Esophagus (tissue), 2 donors: Measurements from ENCODE around the gene TMEM114. TPM values are rescaled to one million over a fixed set of nuclear protein-coding genes. Genes with fewer than 3 reads are reported as not detected.

ENCODE experiments used
- H3K27ac ChIP-seq, 2 donors: one replicate each; pipeline ENCODE4 v1.5.1; 2013; ENCODE audit warnings: low read depth in 2 of 2, mild to moderate bottlenecking in 2 of 2, inconsistent platforms in 1 of 2, low read length in 1 of 2, moderate library complexity in 1 of 2
- H3K27me3 ChIP-seq, 2 donors: one replicate each; pipeline ENCODE4 v1.6.1; 2013; ENCODE audit warnings: low read length in 2 of 2, control low read depth in 1 of 2, mild to moderate bottlenecking in 1 of 2; ENCODE audit not compliant: insufficient read depth in 2 of 2, control insufficient read depth in 1 of 2
- H3K36me3 ChIP-seq, 2 donors: one replicate each; pipeline ENCODE4 v1.6.1; 2013; ENCODE audit warnings: low read length in 1 of 2; ENCODE audit not compliant: control insufficient read depth in 2 of 2, insufficient read depth in 2 of 2
- H3K4me1 ChIP-seq, 2 donors: one replicate each; pipeline ENCODE4 v1.6.1; 2013; ENCODE audit warnings: low read length in 1 of 2; ENCODE audit not compliant: control insufficient read depth in 2 of 2, insufficient read depth in 2 of 2
- H3K4me3 ChIP-seq, 2 donors: one replicate each; pipeline ENCODE4 v1.5.1; 2013; ENCODE audit warnings: low read length in 2 of 2, mild to moderate bottlenecking in 2 of 2, low read depth in 1 of 2, moderate library complexity in 1 of 2
- H3K9me3 ChIP-seq, 2 donors: one replicate each; pipeline ENCODE4 v1.6.1; 2013; ENCODE audit warnings: mild to moderate bottlenecking in 2 of 2, low read depth in 1 of 2, low read length in 1 of 2, moderate library complexity in 1 of 2; ENCODE audit not compliant: control insufficient read depth in 2 of 2, insufficient read depth in 1 of 2
- WGBS, 2 donors: extraction: QIAGEN DNeasy Blood & Tissue Kit; methylation state at CpG; one replicate each; pipeline ENCODE4 v1.1.7; 2013; 5-methylcytosine and 5-hydroxymethylcytosine counted together
- polyA plus RNA-seq, 2 donors: library from polyadenylated mRNA; stranded (reverse); fragments of 200-250 nt; gene quantifications; one replicate each; pipeline ENCODE4 v1.2.3, GENCODE V29; 2013
- donor health status: healthy with polysubstance abuse.
- donor health status: Bipolar disorder and iron deficiency.

The TMEM114 gene
- polyA plus RNA-seq, 2 donors: 0.26 TPM; not detected in 1

DNA sequence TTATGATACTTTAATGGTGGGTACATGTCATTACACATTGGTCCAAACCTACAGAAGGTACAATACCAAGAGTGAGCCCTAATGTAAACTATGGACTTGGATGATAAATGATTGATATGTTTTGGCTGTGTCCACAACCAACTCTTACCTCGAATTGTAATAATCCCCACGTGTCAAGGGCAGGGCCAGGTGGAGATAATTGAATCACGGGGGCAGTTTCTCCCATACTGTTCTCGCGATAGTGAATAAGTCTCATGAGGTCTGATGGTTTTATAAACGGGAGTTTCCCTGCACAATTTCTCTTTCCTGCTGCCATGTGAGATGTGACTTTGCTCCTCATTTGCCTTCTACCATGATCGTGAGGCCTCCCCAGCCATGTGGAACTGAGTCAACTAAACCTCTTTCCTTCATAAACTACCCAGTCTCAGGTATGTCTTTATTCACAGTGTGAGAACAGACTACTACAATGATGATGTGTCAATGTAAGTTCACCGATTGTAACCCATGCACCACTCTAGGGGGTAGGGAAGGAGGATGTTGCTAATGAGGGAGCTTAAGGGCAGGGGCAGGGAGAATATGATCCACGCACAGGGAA, 24.2 kb upstream of the TMEM114 start:
- Histone ChIP-seq H3K9me3 (no peaks in the 10 kb centered on the region), H3K36me3 (no peaks in the 10 kb centered on the region)

DNA sequence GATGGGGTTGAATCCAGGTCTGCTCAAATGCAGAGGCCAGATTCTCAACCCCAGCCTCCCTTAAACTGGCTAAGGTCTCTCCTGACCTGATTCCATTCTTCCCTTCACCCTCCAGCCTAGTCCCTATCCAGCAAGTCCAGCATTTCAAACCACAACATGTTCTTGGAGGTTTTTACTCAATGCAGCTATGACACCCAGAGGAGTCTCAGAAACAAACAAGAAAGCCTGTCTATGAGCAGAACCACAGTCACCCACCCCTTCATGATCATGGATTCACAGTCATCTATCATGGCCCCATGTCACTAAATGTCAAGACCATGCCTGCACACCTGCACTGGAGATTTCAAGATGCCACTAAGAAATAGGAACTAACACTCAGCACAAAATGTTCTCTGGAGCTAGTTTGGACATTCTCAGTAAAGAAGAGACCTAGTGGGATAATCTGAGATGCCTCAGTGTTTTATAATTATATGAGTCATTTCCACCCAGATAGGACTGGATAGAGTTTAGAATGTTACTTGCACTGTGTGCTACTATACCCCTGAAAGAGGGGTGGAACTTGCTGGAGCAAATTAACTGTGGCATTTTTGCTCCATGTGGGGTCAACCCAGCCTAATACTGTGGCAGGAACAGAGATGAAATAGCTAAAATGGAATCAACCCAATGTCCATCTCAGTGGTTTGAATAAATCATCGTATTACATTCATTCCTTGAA, 21.7 kb upstream of the TMEM114 start:
- peaks cover 0 to 5% of the 10 kb centered on the region in 2 donors for H3K27me3 ChIP-seq
- no peaks in the 10 kb centered on the region for H3K36me3 ChIP-seq
- H3K4me3 ChIP-seq: no peak overlapping the region
- H3K27ac ChIP-seq: no peak overlapping the region
- no peaks in the 10 kb centered on the region for H3K9me3 ChIP-seq
- no peaks in the 10 kb centered on the region for H3K4me1 ChIP-seq
- 88 to 95% methylated on average over 1 of the region's 1 CpG for WGBS, 2 donors

More for the DNA sequence above, 24.2 kb upstream of the TMEM114 start:
- no peaks in the 10 kb centered on the region for H3K4me1 ChIP-seq
- H3K4me3 ChIP-seq: no peak overlapping the region
- H3K27me3 ChIP-seq: no peaks in the 10 kb centered on the region
- 56 to 63% methylated on average over 9 of the region's 9 CpGs for WGBS, 2 donors
- no peak overlapping the region for H3K27ac ChIP-seq

GRCh38 chr16:8611122-8611521, 20.8 kb upstream of the TMEM114 start:
- H3K36me3 ChIP-seq: no peaks in the 10 kb centered on the region
- H3K9me3 ChIP-seq: no peaks in the 10 kb centered on the region
- H3K4me1 ChIP-seq: no peaks in the 10 kb centered on the region
- peaks cover 0 to 5% of the 10 kb centered on the region in 2 donors for H3K27me3 ChIP-seq
- WGBS, 2 donors: 76 to 80% methylated on average over 4 of the region's 4 CpGs
- no peak overlapping the region for H3K27ac ChIP-seq
- H3K4me3 ChIP-seq: no peak overlapping the region

DNA sequence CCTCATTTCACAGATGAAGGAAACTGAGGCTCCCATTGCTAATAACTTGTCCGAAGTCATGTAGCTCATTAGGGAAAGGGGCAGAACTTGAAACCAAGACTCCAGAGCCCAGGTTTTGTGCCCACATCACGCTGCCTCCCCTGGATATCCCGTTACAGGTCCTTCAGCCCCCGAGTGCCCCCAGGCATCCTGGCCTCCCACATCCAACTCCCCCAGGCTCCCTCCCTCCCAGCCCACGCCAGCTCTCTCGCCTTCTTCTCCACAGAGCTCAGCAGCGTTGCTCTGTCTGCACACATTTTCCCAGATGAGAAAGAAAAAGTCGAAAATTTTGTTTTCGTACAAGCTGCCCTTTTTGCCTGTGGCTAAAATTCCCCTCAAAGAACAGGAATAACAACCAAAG, 16.9 kb upstream of the TMEM114 start:
- Histone ChIP-seq H3K27ac (no peak overlapping the region), H3K27me3 (peaks cover 0 to 5% of the 10 kb centered on the region in 2 donors), H3K4me3 (no peak overlapping the region), H3K4me1 (no peaks in the 10 kb centered on the region), H3K36me3 (no peaks in the 10 kb centered on the region), H3K9me3 (no peaks in the 10 kb centered on the region)
- 66 to 75% methylated on average over 9 of the region's 9 CpGs for WGBS, 2 donors

- no peak overlapping the region for H3K4me3 ChIP-seq
- no peaks in the 10 kb centered on the region for H3K36me3 ChIP-seq
- no peak overlapping the region for H3K27ac ChIP-seq
- H3K27me3 ChIP-seq: peaks cover 0 to 5% of the 10 kb centered on the region in 2 donors
- no peaks in the 10 kb centered on the region for H3K9me3 ChIP-seq
- no peaks in the 10 kb centered on the region for H3K4me1 ChIP-seq
These were observed 15.2 kb upstream of the TMEM114 start for GRCh38 chr16:8605554-8605953.

DNA sequence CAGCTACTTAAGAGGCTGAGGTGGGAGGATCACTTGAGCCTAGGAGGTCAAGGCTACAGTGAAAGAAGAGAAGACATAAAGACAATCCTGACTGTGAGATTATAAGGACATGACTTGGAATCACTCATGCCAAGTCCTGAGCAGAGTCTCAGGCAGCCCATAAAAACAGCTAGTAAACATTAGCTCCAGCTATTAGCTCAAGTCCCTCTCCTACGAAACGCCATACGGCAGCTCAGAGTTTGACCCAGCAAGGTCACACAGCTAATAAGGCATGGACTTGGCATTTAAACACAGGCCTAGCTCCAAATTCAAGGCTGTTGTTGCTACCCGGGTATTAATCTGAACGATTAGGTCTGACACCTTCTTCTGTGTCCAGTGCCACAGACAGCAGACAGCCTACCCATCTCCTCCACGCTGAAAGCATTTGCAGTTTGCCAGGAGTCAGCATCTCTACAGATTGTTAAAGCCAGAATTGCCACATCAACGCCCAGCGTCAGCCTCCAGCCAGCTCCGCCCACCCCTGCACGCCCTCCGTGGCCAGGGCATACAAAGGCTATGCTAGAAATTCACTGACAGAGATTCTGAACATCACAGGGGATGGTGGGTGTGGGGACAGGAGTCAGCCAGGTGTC, 9.9 kb upstream of the TMEM114 start:
- Histone ChIP-seq H3K4me1 (no peaks in the 10 kb centered on the region), H3K27ac (no peak overlapping the region), H3K36me3 (no peaks in the 10 kb centered on the region), H3K27me3 (no peaks in the 10 kb centered on the region), H3K4me3 (no peak overlapping the region), H3K9me3 (peaks cover 0 to 10% of the 10 kb centered on the region in 2 donors)
- 69 to 70% methylated on average over 11 of the region's 11 CpGs for WGBS, 2 donors

DNA sequence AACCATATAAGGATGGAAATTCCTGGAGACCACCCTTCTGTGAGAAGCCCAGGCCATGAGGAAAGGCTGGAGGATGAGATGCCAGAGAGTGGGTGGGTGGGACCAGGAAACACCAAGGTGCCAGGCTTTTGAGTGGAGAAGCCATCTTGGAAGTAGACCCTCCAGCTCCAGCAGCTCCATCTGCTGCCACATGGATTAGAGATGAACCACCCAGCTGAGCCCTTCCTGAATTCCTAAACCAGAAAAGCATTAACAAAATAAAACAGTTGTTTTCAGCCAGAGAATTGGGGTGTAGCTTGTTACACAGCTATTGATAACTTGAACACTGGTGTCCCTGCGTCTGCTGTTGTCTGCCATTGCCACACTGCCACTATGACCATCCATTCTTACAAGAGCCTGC, 6.3 kb upstream of the TMEM114 start:
- no peak overlapping the region for H3K4me3 ChIP-seq

GRCh38 chr16:8595783-8596182, 5.5 kb upstream of the TMEM114 start:
- Histone ChIP-seq H3K4me1 (no peaks in the 10 kb centered on the region), H3K27ac (no peak overlapping the region), H3K4me3 (no peak overlapping the region), H3K27me3 (peaks cover 0 to 8% of the 10 kb centered on the region in 2 donors), H3K9me3 (peaks cover 0 to 13% of the 10 kb centered on the region in 2 donors), H3K36me3 (no peaks in the 10 kb centered on the region)
- WGBS, 2 donors: 81 to 94% methylated on average over 5 of the region's 5 CpGs

More for the DNA sequence above, 6.3 kb upstream of the TMEM114 start:
- H3K27ac ChIP-seq: no peak overlapping the region
- WGBS, 2 donors: 82 to 95% methylated on average over 1 of the region's 1 CpG
- H3K4me1 ChIP-seq: no peaks in the 10 kb centered on the region
- H3K27me3 ChIP-seq: peaks cover 0 to 8% of the 10 kb centered on the region in 2 donors
- peaks cover 0 to 10% of the 10 kb centered on the region in 2 donors for H3K9me3 ChIP-seq
- H3K36me3 ChIP-seq: no peaks in the 10 kb centered on the region

DNA sequence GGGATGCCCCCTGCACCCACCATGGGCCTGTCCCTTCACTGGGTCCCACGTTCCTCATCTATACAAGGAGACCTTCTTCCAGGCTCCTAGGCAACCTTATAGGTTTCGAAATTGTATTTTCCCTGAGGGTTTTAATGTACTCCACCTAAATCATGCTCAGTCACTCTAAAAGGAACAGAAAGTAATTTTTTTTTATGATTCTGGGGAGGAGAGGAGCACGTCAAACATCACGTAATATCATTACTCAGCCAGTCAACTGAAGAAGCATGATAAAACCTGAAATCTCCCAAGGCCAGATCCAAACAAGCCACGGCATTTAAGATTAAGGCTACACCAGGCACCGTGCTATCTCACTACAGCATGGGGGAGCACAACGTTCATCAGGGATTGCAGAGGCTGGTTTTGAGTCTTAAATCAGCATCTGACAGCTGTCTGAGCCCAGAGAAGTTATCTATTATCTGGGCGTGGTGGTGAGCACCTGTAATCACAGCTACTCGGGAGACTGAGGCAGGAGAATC, 3.9 kb upstream of the TMEM114 start:
- no peak overlapping the region for H3K4me3 ChIP-seq
- H3K36me3 ChIP-seq: no peaks in the 10 kb centered on the region
- H3K27me3 ChIP-seq: peaks cover 3 to 19% of the 10 kb centered on the region in 2 donors
- WGBS, 2 donors: 41 to 44% methylated on average over 9 of the region's 9 CpGs
- H3K4me1 ChIP-seq: peaks cover 4% of the 10 kb centered on the region in 2 donors
- H3K27ac ChIP-seq: no peak overlapping the region
- H3K9me3 ChIP-seq: peaks cover 0 to 14% of the 10 kb centered on the region in 2 donors
